ENCODE results near the gene YPEL5. TPM values are rescaled to one million over a fixed set of nuclear protein-coding genes. Genes with fewer than 3 reads are reported as not detected.

Gene YPEL5
- polyA plus RNA-seq, 1 of the 3 experiments (the other 2 are of a cell fraction): 60.5 TPM

DNA sequence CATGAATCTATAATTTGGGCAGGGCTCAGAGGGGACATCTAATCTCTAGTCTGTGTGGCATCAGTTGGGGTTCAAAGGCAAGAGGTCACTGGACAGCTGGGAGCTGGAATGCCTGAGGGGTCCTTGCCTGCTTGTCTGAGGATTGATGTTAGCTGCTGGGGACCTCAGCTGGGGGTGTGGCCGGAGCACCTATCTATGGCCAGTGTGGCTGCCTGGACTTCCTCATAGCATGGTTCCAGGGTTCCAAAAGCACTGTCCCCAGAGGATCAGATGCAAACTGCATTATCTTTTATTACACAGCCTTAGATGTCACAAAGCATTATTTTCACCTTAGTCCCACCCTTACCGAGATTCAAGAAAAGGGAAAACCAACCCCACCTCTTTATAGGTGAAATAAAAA is 38.6 kb upstream of the YPEL5 start (continued):
- TF ChIP-seq, protein P1, sequence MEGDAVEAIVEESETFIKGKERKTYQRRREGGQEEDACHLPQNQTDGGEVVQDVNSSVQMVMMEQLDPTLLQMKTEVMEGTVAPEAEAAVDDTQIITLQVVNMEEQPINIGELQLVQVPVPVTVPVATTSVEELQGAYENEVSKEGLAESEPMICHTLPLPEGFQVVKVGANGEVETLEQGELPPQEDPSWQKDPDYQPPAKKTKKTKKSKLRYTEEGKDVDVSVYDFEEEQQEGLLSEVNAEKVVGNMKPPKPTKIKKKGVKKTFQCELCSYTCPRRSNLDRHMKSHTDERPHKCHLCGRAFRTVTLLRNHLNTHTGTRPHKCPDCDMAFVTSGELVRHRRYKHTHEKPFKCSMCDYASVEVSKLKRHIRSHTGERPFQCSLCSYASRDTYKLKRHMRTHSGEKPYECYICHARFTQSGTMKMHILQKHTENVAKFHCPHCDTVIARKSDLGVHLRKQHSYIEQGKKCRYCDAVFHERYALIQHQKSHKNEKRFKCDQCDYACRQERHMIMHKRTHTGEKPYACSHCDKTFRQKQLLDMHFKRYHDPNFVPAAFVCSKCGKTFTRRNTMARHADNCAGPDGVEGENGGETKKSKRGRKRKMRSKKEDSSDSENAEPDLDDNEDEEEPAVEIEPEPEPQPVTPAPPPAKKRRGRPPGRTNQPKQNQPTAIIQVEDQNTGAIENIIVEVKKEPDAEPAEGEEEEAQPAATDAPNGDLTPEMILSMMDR (IDR thresholded peaks at IDR 0.05): no peak
- TF ChIP-seq SMC3 (IDR thresholded peaks at IDR 0.05; ENCODE audit: low read depth, low read length): no peak
- TF ChIP-seq MXI1 (IDR thresholded peaks at IDR 0.05; ENCODE audit: low read depth, low read length): no peak
- TF ChIP-seq NRF1 (IDR thresholded peaks at IDR 0.05; ENCODE audit: low read depth, low read length): no peak
- TF ChIP-seq TEAD4 (IDR thresholded peaks at IDR 0.05; ENCODE audit: borderline replicate concordance, insufficient read depth): no peak

DNA sequence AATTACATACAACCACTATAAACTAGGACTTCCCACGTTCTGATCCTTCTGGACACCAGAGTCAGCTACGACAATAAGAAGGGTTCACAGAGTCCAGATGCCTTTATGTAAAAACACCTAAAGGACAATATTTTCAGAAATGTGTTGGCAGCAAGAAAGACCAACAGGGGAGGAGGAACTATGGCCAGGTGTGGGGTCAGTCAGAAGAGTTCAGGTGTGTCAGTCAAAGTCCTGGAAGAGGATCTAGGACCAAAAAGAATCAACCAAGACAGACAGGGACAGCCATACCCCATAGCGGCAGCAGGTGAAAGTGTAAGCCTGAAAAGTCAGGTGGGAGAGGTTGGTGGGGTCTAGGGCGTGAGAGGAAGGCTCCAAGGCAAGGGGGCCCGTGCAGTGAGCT is 38.0 kb upstream of the YPEL5 start:
- peaks cover 0 to 13% of the 10 kb centered on the region in 2 experiments; a peak in 2 of 4 replicates for H3K4me1 ChIP-seq (ENCODE audit: control insufficient read depth in 1 of 2, insufficient read depth in 2 of 2, low read depth in 1 of 2, low read length in 1 of 2)
- ChIA-PET CTCF (interaction anchor here (2.4 kb wide), 1 partner anchor 7 kb away, joined by 18 read pairs; no protein-coding TSS in a partner anchor), POLR2A (no interaction called here)
- H4K20me1 ChIP-seq (ENCODE audit: insufficient read depth): no peaks in the 10 kb centered on the region
- no peak overlapping the region for H2AFZ ChIP-seq (ENCODE audit: low read depth)
- no peak overlapping the region for H3K4me2 ChIP-seq
- 81% methylated on average over 5 of the region's 5 CpGs for WGBS (ENCODE audit: low lambda C conversion rate)
- no peaks in the 10 kb centered on the region for H3K9me2 ChIP-seq
- H3F3A ChIP-seq (replicated peaks; ENCODE audit: insufficient read depth): peaks cover 8% of the 10 kb centered on the region
- H3K4me3 ChIP-seq (ENCODE audit: low read depth in 2 of 2, low read length in 1 of 2): no peak overlapping the region
- no peak for DNase-seq
- H3K9ac ChIP-seq: no peak overlapping the region
- H3K9me3 ChIP-seq: no peaks in the 10 kb centered on the region
- no peaks in the 10 kb centered on the region for H3K27me3 ChIP-seq (ENCODE audit: insufficient read depth)
- no peak overlapping the region for H3K27ac ChIP-seq (ENCODE audit: low read depth in 2 of 2, low read length in 1 of 2)
- no peaks in the 10 kb centered on the region for H3K36me3 ChIP-seq (replicated peaks in 1 of 2; ENCODE audit: control insufficient read depth in 1 of 2, insufficient read depth in 2 of 2, low read length in 1 of 2)
- TF ChIP-seq, protein P2, sequence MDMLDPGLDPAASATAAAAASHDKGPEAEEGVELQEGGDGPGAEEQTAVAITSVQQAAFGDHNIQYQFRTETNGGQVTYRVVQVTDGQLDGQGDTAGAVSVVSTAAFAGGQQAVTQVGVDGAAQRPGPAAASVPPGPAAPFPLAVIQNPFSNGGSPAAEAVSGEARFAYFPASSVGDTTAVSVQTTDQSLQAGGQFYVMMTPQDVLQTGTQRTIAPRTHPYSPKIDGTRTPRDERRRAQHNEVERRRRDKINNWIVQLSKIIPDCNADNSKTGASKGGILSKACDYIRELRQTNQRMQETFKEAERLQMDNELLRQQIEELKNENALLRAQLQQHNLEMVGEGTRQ (IDR thresholded peaks at IDR 0.05; ENCODE audit: borderline replicate concordance, low read depth, low read length): no peak
- TF ChIP-seq NRF1 (IDR thresholded peaks at IDR 0.05; ENCODE audit: low read depth, low read length): no peak
- TF ChIP-seq RXRA (IDR thresholded peaks at IDR 0.05; ENCODE audit: borderline replicate concordance, low read depth): no peak
- H3K79me2 ChIP-seq (ENCODE audit: insufficient read depth): no peaks in the 10 kb centered on the region

DNA sequence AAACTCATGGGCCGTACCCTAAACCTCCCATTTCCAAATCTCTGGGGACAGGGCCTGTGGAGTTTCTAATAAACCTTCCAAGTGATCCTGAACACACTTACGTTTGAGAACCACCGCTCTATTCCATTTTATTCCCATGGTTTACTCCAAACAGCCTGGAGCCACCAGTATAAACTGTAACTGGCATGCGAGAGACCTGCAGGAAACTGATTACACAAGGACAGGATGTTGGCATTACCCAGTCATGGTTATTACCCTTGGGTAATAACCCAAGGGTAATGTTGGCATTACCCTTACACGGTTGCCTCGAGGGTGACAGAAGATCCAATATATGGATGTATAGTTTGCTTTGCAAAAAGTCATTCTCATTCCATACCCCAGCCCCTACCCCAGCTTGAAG is 37.0 kb upstream of the YPEL5 start:
- Histone ChIP-seq H3K4me3 (ENCODE audit: low read depth in 2 of 2, low read length in 1 of 2) (no peak overlapping the region), H3K4me1 (ENCODE audit: control insufficient read depth in 1 of 2, insufficient read depth in 2 of 2, low read depth in 1 of 2, low read length in 1 of 2) (peaks cover 0 to 23% of the 10 kb centered on the region in 2 experiments; a peak in 2 of 4 replicates), H3K36me3 (replicated peaks in 1 of 2; ENCODE audit: control insufficient read depth in 1 of 2, insufficient read depth in 2 of 2, low read length in 1 of 2) (no peaks in the 10 kb centered on the region), H3K27ac (ENCODE audit: low read depth in 2 of 2, low read length in 1 of 2) (no peak overlapping the region), H4K20me1 (ENCODE audit: insufficient read depth) (no peaks in the 10 kb centered on the region), H2AFZ (ENCODE audit: low read depth) (no peak overlapping the region), H3K9me2 (no peaks in the 10 kb centered on the region), H3K9ac (no peak overlapping the region), H3K4me2 (no peak overlapping the region), H3K9me3 (no peaks in the 10 kb centered on the region), H3F3A (replicated peaks; ENCODE audit: insufficient read depth) (peaks cover 18% of the 10 kb centered on the region), H3K79me2 (ENCODE audit: insufficient read depth) (no peaks in the 10 kb centered on the region), H3K27me3 (ENCODE audit: insufficient read depth) (no peaks in the 10 kb centered on the region)
- ChIA-PET CTCF (interaction anchor here (0.8 to 7.5 kb wide), 3 partner anchors 15 to 188 kb away, joined by 3 to 104 read pairs (median 3); no protein-coding TSS in a partner anchor), POLR2A (interaction anchor here (0.6 kb wide), 1 partner anchor 20 kb away, joined by 3 read pairs; no protein-coding TSS in a partner anchor)
- TF ChIP-seq TCF12 (IDR thresholded peaks at IDR 0.05): no peak
- no peak for TF ChIP-seq EP300 (IDR thresholded peaks at IDR 0.05; ENCODE audit: borderline replicate concordance in 1 of 2, low read depth in 1 of 2, low read length in 1 of 2)
- TF ChIP-seq TAF1 (IDR thresholded peaks at IDR 0.05; ENCODE audit: borderline replicate concordance, low read depth, low read length): no peak
- TF ChIP-seq SMC3 (IDR thresholded peaks at IDR 0.05; ENCODE audit: low read depth, low read length): no peak
- no peak for TF ChIP-seq CHD2 (IDR thresholded peaks at IDR 0.05; ENCODE audit: low read length, partially characterized antibody)
- TF ChIP-seq, protein P3, sequence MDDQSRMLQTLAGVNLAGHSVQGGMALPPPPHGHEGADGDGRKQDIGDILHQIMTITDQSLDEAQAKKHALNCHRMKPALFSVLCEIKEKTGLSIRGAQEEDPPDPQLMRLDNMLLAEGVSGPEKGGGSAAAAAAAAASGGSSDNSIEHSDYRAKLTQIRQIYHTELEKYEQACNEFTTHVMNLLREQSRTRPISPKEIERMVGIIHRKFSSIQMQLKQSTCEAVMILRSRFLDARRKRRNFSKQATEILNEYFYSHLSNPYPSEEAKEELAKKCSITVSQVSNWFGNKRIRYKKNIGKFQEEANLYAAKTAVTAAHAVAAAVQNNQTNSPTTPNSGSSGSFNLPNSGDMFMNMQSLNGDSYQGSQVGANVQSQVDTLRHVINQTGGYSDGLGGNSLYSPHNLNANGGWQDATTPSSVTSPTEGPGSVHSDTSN (IDR thresholded peaks at IDR 0.05): no peak
- no peak for TF ChIP-seq RCOR1 (IDR thresholded peaks at IDR 0.05; ENCODE audit: low read length)
- TF ChIP-seq, protein P4, sequence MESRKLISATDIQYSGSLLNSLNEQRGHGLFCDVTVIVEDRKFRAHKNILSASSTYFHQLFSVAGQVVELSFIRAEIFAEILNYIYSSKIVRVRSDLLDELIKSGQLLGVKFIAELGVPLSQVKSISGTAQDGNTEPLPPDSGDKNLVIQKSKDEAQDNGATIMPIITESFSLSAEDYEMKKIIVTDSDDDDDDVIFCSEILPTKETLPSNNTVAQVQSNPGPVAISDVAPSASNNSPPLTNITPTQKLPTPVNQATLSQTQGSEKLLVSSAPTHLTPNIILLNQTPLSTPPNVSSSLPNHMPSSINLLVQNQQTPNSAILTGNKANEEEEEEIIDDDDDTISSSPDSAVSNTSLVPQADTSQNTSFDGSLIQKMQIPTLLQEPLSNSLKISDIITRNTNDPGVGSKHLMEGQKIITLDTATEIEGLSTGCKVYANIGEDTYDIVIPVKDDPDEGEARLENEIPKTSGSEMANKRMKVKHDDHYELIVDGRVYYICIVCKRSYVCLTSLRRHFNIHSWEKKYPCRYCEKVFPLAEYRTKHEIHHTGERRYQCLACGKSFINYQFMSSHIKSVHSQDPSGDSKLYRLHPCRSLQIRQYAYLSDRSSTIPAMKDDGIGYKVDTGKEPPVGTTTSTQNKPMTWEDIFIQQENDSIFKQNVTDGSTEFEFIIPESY (IDR thresholded peaks at IDR 0.05; ENCODE audit: borderline replicate concordance, low read depth): no peak
- no peak for TF ChIP-seq FOXM1 (IDR thresholded peaks at IDR 0.05; ENCODE audit: low read depth)
- no peak for TF ChIP-seq MXI1 (IDR thresholded peaks at IDR 0.05; ENCODE audit: low read depth, low read length)
- TF ChIP-seq RAD21 (IDR thresholded peaks at IDR 0.05; ENCODE audit: low read length): no peak
- TF ChIP-seq GABPA (IDR thresholded peaks at IDR 0.05; ENCODE audit: low read depth): no peak
- DNase-seq: no peak
- WGBS (ENCODE audit: low lambda C conversion rate): 87% methylated on average over 6 of the region's 6 CpGs

All from SK-N-SH (cell line).